SK-N-MC (cell line): ENCODE measurements around the gene AMMECR1L.

Experiments used
- EZH2 ChIP-seq: fragments of 200-600 bp; sonication (generic); IDR thresholded peaks from one replicate; pipeline ENCODE4 v1.6.1; 2017; ENCODE audit warnings: antibody characterized with exemption
- FOXP2 ChIP-seq: optimal IDR thresholded peaks from 2 replicates; pipeline ENCODE3; 2011; ENCODE audit warnings: mild to moderate bottlenecking, moderate library complexity; ENCODE audit not compliant: insufficient read depth; ENCODE audit errors: extremely low read length, control extremely low read depth
- POLR2AphosphoS5 ChIP-seq: IDR thresholded peaks from 2 replicates; pipeline ENCODE4 v1.6.1; 2012; ENCODE audit warnings: mild to moderate bottlenecking, low read depth, low read length, borderline replicate concordance

DNA sequence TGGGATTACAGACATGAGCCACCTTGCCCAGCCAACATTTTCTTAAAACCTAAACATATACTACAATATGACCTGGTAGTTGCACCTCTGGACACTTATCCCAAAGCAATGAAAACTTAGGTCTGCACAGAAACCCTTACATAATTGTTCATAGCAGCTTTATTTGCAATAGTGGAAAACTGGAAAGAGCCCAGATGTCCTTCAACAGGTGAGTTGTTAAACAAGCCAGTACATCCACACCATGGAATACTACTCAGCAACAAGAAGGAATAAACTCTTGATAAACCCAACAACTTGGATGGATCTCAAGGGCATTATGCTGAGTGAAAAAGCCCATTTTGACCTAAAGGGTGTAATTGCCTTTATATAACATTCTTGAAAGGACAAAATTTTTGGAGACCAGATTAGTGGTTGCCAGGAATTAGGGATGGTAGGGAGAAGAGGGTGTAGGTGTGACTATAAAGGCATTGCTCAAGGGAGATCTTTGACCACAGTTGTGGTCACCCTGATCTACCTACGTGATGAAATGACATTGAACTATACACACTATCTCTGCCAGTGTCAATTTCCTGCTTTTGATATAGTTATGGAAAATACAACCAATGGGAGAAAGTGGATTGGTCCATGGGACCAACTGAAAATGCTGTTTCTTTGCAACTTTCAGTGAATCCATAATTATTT, 11.9 kb upstream of the AMMECR1L start:
- TF ChIP-seq EZH2 (no peak), POLR2AphosphoS5 (no peak), FOXP2 (no peak)
